ENCODE measurements around the gene PLEKHF1. TPM values are rescaled to one million over a fixed set of nuclear protein-coding genes. Genes with fewer than 3 reads are reported as not detected.

Gene PLEKHF1
- total and polyA plus RNA-seq, 2 experiments from 2014 or later: 10.1 to 25.1 TPM

- Histone ChIP-seq H4K20me1 (replicated peaks; ENCODE audit: insufficient read depth) (no peaks in the 10 kb centered on the region), H3K79me2 (replicated peaks; ENCODE audit: insufficient read depth) (no peaks in the 10 kb centered on the region), H2AFZ (no peak overlapping the region), H3K36me3 (ENCODE audit: insufficient read depth) (no peaks in the 10 kb centered on the region), H3K27ac (ENCODE audit: low read depth) (no peak overlapping the region), H3K27me3 (ENCODE audit: insufficient read depth) (no peaks in the 10 kb centered on the region), H3K4me2 (no peak overlapping the region), H3K4me1 (ENCODE audit: insufficient read depth) (peaks cover 17% of the 10 kb centered on the region), H3K9me2 (ENCODE audit: insufficient read depth) (no peaks in the 10 kb centered on the region), H3F3A (replicated peaks; ENCODE audit: low read depth) (no peaks in the 10 kb centered on the region), H3K4me3 (no peak overlapping the region)
- DNase-seq (ENCODE audit: low spot score) (no peak), ATAC-seq (no peak)
- Mint-ChIP-seq H3K36me3 (ENCODE audit: low read depth) (no peaks in the 10 kb centered on the region), H3K4me1 (peaks cover 19% of the 10 kb centered on the region), H3K9me3 (no peaks in the 10 kb centered on the region), H3K27me3 (ENCODE audit: insufficient read depth, low read depth, poor library complexity) (peaks cover 2% of the 10 kb centered on the region), H3K27ac (no peak overlapping the region), H3K4me3 (no peak overlapping the region)
- TF ChIP-seq EZH2phosphoT487 (IDR thresholded peaks at IDR 0.05; ENCODE audit: unreplicated experiment) (no peak), NANOG (IDR thresholded peaks at IDR 0.05; ENCODE audit: borderline replicate concordance) (no peak), ZNF114 (CRISPR knock-in tag; IDR thresholded peaks at IDR 0.05) (no peak), STAT1 (IDR thresholded peaks at IDR 0.05; ENCODE audit: unreplicated experiment) (no peak), POLR2AphosphoS5 (IDR thresholded peaks at IDR 0.05; ENCODE audit: low read depth) (no peak), JUNB (IDR thresholded peaks at IDR 0.05; ENCODE audit: unreplicated experiment) (no peak), ZNF331 (CRISPR knock-in tag; IDR thresholded peaks at IDR 0.05; ENCODE audit: low read depth) (no peak), CREB1 (CRISPR knock-in tag; IDR thresholded peaks at IDR 0.05; ENCODE audit: low read depth) (no peak), CTCF (conservative IDR thresholded peaks at IDR 0.05; ENCODE audit: low read depth in 2 of 2) (no peak), ETS1 (IDR thresholded peaks at IDR 0.05) (no peak), REST (IDR thresholded peaks at IDR 0.05; ENCODE audit: unreplicated experiment) (no peak), ZNF462 (CRISPR knock-in tag; IDR thresholded peaks at IDR 0.05) (no peak), EZH2 (IDR thresholded peaks at IDR 0.05; ENCODE audit: low read depth, unreplicated experiment) (no peak)
These were observed 21.8 kb upstream of the PLEKHF1 start for GRCh38 chr19:29643361-29643935.

Data from GM23338 (cell line).